IgD-negative memory B cell (primary cell): Measurements from ENCODE around the gene DLG1. TPM values are rescaled to one million over a fixed set of nuclear protein-coding genes. Genes with fewer than 3 reads are reported as not detected.
A peak's percentile ranks its signal among the peaks of the same experiment; 100 is the strongest.

ENCODE experiments used
- H3K27ac Mint-ChIP-seq, 3 donors: one replicate each; pipeline ENCODE4 v1.8.0; 2020 to 2022; ENCODE audit warnings: mild to moderate bottlenecking in 3 of 3, mixed read lengths in 3 of 3, moderate library complexity in 1 of 3
- H3K27me3 Mint-ChIP-seq: one replicate; pipeline ENCODE4 v1.8.0; 2021; ENCODE audit warnings: mixed read lengths
- H3K36me3 Mint-ChIP-seq: one replicate; pipeline ENCODE4 v1.8.0; 2020; ENCODE audit warnings: mild to moderate bottlenecking, mixed read lengths
- H3K4me1 Mint-ChIP-seq, 3 donors: one replicate each; pipeline ENCODE4 v1.8.0; 2020 to 2022; ENCODE audit warnings: mixed read lengths in 3 of 3, mild to moderate bottlenecking in 1 of 3
- H3K4me3 Mint-ChIP-seq, 4 donors: one replicate each; pipeline ENCODE4 v1.8.0; 2020 to 2022; ENCODE audit warnings: mild to moderate bottlenecking in 4 of 4, mixed read lengths in 4 of 4, moderate library complexity in 3 of 4
- H3K9me3 Mint-ChIP-seq, 3 donors: one replicate each; pipeline ENCODE4 v1.8.0; 2020 to 2021; ENCODE audit warnings: mixed read lengths in 3 of 3, mild to moderate bottlenecking in 1 of 3
- polyA plus RNA-seq: library from polyadenylated mRNA; unstranded; fragments of 300-500 nt; fragmentation: Illumina TruSeq; gene quantifications from one replicate; pipeline ENCODE4 v1.2.3, GENCODE V29; 2021

The DLG1 gene
- polyA plus RNA-seq, 1 donor from 2014 or later = 28.6 TPM

DNA sequence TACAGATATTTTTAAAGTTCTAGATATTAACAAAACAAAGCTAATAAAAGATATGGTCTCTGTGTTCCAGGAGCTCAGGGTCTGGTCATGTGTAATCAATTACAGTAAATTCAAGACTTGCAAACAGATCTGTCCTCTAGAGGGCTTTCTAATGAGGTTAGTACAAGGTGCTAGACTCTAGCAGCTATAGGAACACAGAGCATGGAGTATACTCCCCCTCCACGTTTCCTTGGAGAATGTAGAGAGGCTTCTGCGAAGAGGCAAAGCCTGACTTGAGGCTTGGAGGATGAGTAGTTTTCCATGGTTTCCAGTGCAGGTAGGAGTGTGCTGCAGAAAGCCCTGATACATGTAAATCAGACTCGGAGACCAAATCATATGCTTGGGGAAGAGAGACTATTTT, 32.7 kb upstream of the DLG1 start:
- peaks cover 2% of the 10 kb centered on the region for H3K27me3 Mint-ChIP-seq

DNA sequence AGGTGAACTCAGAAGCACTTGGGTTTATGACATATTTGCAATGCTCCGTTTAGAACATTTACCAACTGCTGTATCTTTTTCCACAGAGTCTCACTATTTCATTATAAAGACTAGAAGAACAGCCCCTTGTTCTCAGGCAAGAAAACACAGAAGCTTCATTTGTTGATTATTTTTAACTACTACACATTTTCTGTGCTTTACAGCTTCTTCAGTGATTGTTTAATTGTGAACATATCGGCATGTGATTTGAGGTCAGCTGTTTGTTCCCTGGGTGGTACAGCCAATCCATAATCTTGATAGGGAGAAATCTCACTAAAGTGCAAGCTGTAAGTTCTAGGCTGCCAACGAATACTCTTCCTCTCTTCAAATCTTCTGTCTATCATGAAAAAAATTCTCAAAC, 31.0 kb upstream of the DLG1 start:
- H3K27me3 Mint-ChIP-seq = peaks cover 2% of the 10 kb centered on the region
- no peak overlapping the region for H3K27ac Mint-ChIP-seq
- H3K9me3 Mint-ChIP-seq = no peaks in the 10 kb centered on the region
- peaks cover 0 to 2% (median 0%) of the 10 kb centered on the region in 3 donors for H3K4me1 Mint-ChIP-seq
- H3K36me3 Mint-ChIP-seq = peaks cover 2% of the 10 kb centered on the region
- no peak overlapping the region for H3K4me3 Mint-ChIP-seq

More for the DNA sequence above, 32.7 kb upstream of the DLG1 start:
- H3K4me1 Mint-ChIP-seq = peaks cover 0 to 2% (median 0%) of the 10 kb centered on the region in 3 donors
- no peaks in the 10 kb centered on the region for H3K9me3 Mint-ChIP-seq
- no peak overlapping the region for H3K27ac Mint-ChIP-seq
- no peak overlapping the region for H3K4me3 Mint-ChIP-seq
- no peaks in the 10 kb centered on the region for H3K36me3 Mint-ChIP-seq

DNA sequence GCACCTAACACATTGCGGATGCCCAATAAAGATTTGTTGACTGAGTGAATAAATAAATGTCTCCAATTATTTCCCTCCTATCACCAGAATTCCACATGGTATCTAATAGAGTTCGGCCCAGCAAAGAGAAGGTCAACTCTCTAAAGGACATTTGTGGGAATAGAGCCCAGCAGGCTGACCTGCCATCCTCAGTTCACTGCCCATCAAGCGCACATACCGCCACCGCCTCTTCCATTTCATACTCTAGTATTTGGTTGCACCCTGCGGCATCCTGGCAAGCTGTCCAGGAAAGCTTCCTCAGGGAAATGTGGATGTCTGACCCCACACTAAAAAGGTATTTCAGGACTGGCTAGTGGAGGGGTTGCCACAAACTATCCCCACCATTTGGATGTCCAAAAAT, 29.8 kb upstream of the DLG1 start:
- H3K4me1 Mint-ChIP-seq = peaks cover 0 to 2% (median 0%) of the 10 kb centered on the region in 3 donors
- H3K27ac Mint-ChIP-seq = no peak overlapping the region
- H3K9me3 Mint-ChIP-seq = no peaks in the 10 kb centered on the region
- peaks cover 2% of the 10 kb centered on the region for H3K27me3 Mint-ChIP-seq
- H3K36me3 Mint-ChIP-seq = peaks cover 2% of the 10 kb centered on the region
- no peak overlapping the region for H3K4me3 Mint-ChIP-seq

DNA sequence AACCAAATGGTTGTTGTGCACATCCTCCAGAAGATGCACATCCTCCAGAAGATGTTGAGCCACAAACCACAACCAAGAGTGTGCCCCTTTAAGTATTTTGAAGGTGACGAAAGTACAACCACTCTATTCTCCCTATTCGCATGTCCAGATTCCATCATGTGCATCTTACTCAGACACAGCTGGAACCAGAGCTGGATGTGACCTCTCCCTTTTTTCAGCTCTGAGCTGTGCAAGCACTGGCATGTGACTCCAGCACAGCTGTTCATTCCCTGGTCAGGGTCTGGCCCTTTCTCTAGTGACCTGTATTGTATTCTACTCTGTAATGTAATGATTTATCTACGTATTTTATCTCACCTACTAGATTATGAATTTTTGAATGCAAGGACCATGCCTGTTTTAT, 29.3 kb upstream of the DLG1 start:
- Mint-ChIP-seq H3K36me3 (peaks cover 2% of the 10 kb centered on the region), H3K9me3 (no peaks in the 10 kb centered on the region), H3K4me3 (no peak overlapping the region), H3K27me3 (peaks cover 2% of the 10 kb centered on the region), H3K4me1 (peaks cover 0 to 2% (median 0%) of the 10 kb centered on the region in 3 donors), H3K27ac (no peak overlapping the region)

DNA sequence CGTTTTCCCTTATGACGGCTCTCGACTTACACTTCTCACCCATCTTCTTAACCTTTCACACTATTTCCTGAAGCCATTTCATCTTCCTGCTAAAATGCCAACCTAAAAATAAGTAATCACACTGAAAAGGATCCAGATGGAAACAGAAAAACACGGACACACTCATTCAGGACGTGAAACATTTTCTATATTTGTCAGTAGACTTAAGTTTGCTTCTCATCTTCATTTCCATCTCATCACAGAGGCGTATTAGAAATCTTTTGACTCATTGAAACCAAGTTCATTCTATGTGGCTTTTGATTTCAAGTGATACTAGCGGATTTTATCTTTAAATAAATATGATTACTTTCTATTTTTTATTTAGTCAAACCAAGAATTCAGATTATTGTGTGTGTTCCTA, 27.4 kb upstream of the DLG1 start:
- Mint-ChIP-seq H3K36me3 (peaks cover 2% of the 10 kb centered on the region), H3K27me3 (no peaks in the 10 kb centered on the region), H3K4me1 (peaks cover 0 to 2% (median 0%) of the 10 kb centered on the region in 3 donors), H3K4me3 (no peak overlapping the region), H3K9me3 (peaks cover 0 to 4% (median 0%) of the 10 kb centered on the region in 3 donors), H3K27ac (no peak overlapping the region)

DNA sequence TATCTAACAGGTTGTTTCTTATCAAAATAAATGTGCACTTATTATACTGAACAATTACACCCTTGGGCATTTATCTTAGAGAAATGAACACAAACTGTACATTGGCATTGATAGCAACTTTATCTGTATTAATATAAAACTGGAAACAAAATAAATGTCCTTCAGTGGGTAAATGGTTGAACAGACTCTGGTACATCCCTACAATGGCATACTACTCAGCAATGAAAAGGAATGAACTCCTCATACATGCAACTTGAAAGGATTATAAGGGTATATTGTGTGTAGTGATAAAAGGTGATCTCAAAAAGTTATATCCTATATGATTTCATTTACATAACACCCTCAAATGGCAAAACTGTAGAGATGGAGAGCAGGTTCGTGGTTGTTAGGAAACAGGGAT, 23.7 kb upstream of the DLG1 start:
- H3K4me3 Mint-ChIP-seq = no peak overlapping the region
- no peaks in the 10 kb centered on the region for H3K4me1 Mint-ChIP-seq
- peaks cover 10% of the 10 kb centered on the region for H3K27me3 Mint-ChIP-seq
- no peak overlapping the region for H3K27ac Mint-ChIP-seq
- H3K9me3 Mint-ChIP-seq = peaks cover 1 to 4% (median 2%) of the 10 kb centered on the region in 3 donors
- peaks cover 2% of the 10 kb centered on the region for H3K36me3 Mint-ChIP-seq

DNA sequence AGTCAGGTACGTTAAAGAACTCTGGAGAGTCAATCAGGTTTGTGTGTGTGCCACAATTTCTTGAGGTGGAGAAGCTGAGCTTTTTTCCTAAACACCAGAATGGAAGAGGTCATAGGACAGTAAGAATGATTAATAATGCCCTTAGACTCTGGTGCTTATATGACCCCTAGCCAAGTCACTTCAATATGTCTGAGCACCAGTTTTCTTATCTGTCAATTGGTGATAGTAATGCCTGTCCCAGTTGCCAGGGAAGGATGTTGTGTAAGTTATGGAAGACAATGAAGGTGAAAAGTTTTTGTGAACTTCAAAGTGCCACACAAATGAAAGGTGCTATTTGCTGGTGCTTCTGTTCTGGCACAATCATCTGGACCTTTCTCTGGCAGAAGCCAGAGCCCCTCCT, 22.2 kb upstream of the DLG1 start:
- Mint-ChIP-seq H3K9me3 (peaks cover 1 to 4% (median 2%) of the 10 kb centered on the region in 3 donors), H3K4me3 (no peak overlapping the region), H3K4me1 (no peaks in the 10 kb centered on the region), H3K36me3 (peaks cover 3% of the 10 kb centered on the region), H3K27ac (no peak overlapping the region), H3K27me3 (peaks cover 12% of the 10 kb centered on the region)

DNA sequence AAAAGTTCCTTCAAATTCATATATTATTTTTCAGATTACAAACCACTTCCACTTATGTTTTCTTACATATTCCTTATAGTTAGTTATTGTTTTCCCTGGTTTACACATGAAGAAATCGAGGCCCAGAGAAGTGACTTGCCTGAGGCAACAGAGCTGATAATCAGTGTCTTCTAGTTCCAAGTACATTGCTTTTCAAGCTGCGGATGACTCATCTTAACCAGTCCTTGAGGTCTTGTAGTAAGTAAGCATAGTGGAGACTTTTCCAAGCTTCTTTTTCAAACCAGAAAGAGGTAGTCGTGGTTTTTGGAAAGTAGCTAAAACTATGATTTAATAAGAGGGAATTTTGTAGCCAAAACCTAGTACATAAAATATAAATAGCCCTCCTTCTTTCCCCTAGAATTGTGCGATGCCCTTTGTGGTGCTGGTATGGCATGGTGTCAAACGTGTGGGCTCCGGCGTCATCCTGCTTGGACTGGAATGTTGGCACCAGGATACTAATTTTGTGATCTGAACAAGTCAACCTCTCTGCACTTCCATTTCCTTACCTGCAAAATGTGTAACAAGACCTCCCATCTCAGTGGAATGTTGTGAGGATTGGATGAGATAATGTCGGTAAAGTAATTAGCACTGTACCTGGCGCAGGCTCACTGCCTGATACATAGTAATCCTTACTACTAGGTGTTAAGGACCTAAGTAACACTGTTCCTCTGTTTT, 19.0 kb upstream of the DLG1 start:
- H3K9me3 Mint-ChIP-seq = peaks cover 1 to 6% (median 2%) of the 10 kb centered on the region in 3 donors
- peaks cover 16% of the 10 kb centered on the region for H3K27me3 Mint-ChIP-seq
- H3K27ac Mint-ChIP-seq = no peak overlapping the region
- H3K4me3 Mint-ChIP-seq = no peak overlapping the region
- H3K4me1 Mint-ChIP-seq = no peaks in the 10 kb centered on the region
- H3K36me3 Mint-ChIP-seq = peaks cover 3% of the 10 kb centered on the region

DNA sequence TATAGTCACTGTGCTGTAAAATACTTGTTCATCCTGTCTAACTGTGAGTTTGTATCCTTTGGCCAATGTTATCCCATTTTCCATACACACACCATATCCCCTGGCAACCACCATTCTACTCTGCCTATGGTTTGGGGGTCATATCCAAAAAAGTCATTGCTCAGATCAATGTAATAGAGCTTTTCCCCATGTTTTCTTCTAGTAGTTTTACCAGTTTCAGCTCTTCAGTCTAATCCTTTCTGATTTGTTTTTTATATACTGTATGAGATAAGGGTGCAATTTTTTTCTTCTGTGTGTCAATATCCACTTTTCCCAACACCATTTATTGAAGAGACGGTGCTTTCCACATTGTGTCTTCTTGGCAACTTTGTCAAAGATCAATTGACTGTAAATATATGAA, 14.0 kb upstream of the DLG1 start:
- H3K36me3 Mint-ChIP-seq = peaks cover 3% of the 10 kb centered on the region
- peaks cover 6% of the 10 kb centered on the region for H3K27me3 Mint-ChIP-seq
- H3K4me3 Mint-ChIP-seq = no peak overlapping the region
- no peak overlapping the region for H3K27ac Mint-ChIP-seq
- peaks cover 0 to 4% (median 0%) of the 10 kb centered on the region in 3 donors for H3K4me1 Mint-ChIP-seq
- peaks cover 0 to 5% (median 0%) of the 10 kb centered on the region in 3 donors for H3K9me3 Mint-ChIP-seq

DNA sequence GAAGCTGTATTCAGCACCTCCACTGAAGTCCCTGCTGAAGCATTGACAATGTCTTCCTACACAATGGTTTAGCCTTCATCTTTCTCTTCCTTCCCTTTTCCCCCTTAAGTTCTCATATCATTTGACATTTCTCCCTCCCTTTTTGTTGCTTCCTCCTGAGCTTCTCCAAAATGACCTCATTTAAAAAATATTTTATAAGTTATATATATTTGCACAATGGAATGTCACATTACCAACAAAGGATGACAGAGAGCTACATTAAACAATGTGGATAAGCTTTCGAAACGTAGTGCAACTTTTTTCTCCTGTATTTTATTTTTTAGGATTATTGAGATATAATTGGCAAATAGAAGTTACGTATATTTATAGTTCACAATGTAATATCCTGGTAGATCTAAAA, 13.2 kb upstream of the DLG1 start:
- Mint-ChIP-seq H3K4me1 (peaks cover 0 to 4% (median 0%) of the 10 kb centered on the region in 3 donors), H3K9me3 (peaks cover 0 to 5% (median 0%) of the 10 kb centered on the region in 3 donors), H3K36me3 (peaks cover 3% of the 10 kb centered on the region), H3K4me3 (no peak overlapping the region), H3K27ac (no peak overlapping the region), H3K27me3 (peaks cover 6% of the 10 kb centered on the region)

DNA sequence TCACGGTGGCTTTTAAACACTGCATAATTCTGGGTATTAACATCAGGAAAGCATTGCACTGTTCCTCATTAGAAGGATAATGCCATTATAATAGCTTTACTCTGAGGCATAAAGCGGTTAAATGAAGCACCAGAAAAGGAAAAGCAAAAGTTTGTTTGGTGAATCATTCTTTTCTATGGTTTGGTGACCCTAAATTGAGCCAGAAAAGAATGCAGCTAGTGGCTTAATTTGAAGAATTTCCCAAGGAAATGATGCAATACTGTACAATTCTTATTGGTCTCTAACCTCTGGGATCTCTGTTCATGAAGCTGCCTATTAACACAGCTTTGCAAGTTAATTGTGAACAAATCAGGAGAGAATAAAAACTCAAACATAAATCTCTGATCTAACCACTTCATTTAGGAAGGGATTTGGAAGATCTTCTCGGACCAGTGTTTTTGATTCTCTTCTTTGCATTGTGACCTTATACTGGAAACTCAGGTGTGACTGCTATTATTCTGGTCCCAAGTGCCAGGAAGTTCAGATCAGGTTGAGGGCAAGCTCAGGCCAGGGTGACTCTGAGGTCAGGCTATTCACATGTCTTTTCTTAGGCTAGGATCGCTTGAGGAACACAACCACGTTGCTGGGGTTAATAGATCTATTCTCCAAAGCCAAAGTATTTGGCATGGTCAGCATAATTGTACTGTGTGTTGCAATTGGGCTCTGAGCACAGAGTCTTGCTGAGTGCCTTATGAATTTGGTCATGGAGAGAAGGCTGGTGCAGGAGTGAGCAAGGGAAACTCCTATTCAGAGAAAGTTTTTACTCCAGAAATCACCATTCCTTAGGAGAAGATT, 11.3 kb upstream of the DLG1 start:
- Mint-ChIP-seq H3K27ac (no peak overlapping the region), H3K36me3 (peaks cover 2% of the 10 kb centered on the region), H3K4me3 (no peak overlapping the region), H3K27me3 (peaks cover 9% of the 10 kb centered on the region), H3K4me1 (peaks cover 3 to 10% (median 5%) of the 10 kb centered on the region in 3 donors), H3K9me3 (peaks cover 0 to 5% (median 0%) of the 10 kb centered on the region in 3 donors)

DNA sequence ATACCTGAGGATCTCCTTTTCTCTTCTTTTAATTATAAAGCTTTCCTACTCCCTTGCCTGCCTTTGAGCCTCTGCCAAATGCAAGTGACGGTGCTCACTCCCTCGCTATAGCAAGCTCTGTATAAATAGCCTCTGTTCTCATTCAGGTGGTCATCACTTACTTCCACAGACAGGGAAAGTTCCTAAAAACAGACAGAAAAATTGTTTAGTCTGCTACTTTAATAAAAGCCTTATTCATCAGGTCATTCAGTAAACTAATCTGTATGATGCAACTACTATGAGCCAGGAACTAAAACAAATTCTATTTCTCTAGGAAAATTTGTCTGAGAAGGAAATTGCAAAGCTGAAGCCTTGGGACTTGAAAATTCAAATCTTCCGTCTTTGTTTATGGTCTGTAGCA, 10.2 kb upstream of the DLG1 start:
- H3K36me3 Mint-ChIP-seq = peaks cover 2% of the 10 kb centered on the region
- peaks cover 10% of the 10 kb centered on the region for H3K27me3 Mint-ChIP-seq
- H3K9me3 Mint-ChIP-seq = peaks cover 0 to 5% (median 0%) of the 10 kb centered on the region in 3 donors
- no peak overlapping the region for H3K27ac Mint-ChIP-seq
- no peak overlapping the region for H3K4me3 Mint-ChIP-seq
- peaks cover 3 to 10% (median 5%) of the 10 kb centered on the region in 3 donors for H3K4me1 Mint-ChIP-seq

DNA sequence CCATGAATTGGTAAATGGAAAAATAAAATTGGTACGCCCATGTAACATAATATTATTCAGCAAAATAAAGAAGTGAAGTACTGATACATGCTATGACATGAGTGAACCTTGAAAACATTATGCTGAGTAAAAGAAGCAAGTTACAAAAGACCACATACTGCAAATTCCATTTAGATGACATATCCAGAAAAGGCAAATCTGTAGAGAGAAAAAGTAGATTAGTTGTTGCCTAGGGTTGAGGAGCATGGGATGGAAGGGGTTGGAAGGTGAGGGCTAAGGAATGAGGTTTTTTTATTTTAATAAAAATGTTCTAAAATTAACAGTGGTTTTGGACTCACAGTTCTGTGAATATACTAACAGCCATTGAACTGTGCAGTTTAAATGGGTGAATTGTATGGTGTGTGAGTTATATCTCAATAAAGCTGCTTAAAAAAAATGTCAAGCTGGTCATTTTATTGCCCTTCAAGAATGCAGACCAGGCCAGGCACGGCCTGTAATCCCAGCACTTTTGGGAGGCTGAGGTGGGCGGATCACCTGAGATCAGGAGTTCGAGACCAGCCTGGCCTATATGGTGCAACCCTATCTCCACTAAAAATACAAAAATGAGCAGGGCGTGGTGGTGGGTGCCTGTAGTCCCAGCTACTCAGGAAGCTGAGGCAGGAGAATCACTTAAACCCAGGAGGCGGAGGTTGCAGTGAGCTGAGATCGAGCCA, 8.1 kb upstream of the DLG1 start:
- Mint-ChIP-seq H3K36me3 (peaks cover 2% of the 10 kb centered on the region), H3K27ac (no peak overlapping the region)

DNA sequence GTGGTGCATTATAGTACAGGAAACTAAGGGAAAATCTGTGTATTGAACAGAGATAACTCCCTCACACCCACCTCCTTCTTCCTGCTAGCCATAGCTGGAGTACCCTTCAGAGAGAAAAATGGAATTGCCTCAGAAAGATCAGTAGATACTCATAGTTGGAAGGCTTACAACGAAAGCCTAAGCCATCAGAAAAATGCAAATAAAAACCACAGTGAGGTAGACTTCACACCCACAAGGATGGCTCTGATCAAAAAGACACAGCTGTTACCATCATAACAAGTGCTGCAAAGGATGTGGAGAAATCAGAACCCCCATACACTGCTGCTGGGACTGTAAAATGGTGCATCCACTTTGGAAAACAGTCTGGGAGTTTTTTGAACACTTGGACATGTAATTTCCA, 7.4 kb upstream of the DLG1 start:
- Mint-ChIP-seq H3K27me3 (peaks cover 14% of the 10 kb centered on the region), H3K36me3 (peaks cover 2% of the 10 kb centered on the region), H3K4me3 (no peak overlapping the region), H3K4me1 (peaks cover 3 to 10% (median 8%) of the 10 kb centered on the region in 3 donors), H3K9me3 (no peaks in the 10 kb centered on the region), H3K27ac (peak overlapping the region in 1 of 3 donors; percentile 12)

More for the DNA sequence above, 8.1 kb upstream of the DLG1 start:
- no peaks in the 10 kb centered on the region for H3K9me3 Mint-ChIP-seq
- no peak overlapping the region for H3K4me3 Mint-ChIP-seq
- peaks cover 3 to 10% (median 5%) of the 10 kb centered on the region in 3 donors for H3K4me1 Mint-ChIP-seq
- H3K27me3 Mint-ChIP-seq = peaks cover 12% of the 10 kb centered on the region

DNA sequence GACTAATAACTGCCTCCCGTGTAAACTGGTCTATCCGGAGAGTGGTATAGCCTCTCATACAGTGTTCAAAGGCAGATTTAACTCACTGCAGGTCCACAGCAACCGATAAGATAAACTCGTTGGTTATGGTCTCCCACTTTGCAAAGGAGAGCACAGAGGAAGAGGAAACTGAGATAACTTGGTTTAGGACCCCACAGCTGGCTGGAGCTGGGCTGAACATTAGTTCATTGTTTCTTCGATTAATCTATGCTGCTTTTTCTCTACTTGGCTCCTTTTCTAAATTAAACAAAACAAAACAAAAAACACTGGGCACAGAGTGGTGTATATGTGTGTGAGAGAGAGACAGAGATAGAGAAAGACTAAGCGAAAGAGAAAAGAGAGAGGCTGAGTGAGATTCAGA, 5.0 kb upstream of the DLG1 start:
- Mint-ChIP-seq H3K36me3 (peaks cover 4% of the 10 kb centered on the region), H3K4me1 (peaks cover 8 to 12% (median 11%) of the 10 kb centered on the region in 3 donors)

More for the DNA sequence above, 5.0 kb upstream of the DLG1 start:
- Mint-ChIP-seq H3K4me3 (no peak overlapping the region), H3K27ac (no peak overlapping the region), H3K27me3 (peaks cover 28% of the 10 kb centered on the region), H3K9me3 (no peaks in the 10 kb centered on the region)
